Ishikawa (cell line): ENCODE data around the gene ITCH.

Experiments
- EP300 ChIP-seq: IDR thresholded peaks from 2 replicates; pipeline ENCODE4 v1.6.1; 2012; ENCODE audit warnings: borderline replicate concordance
- NFIC ChIP-seq: IDR thresholded peaks from 2 replicates; pipeline ENCODE4 v1.6.1; 2012
- RAD21 ChIP-seq: IDR thresholded peaks from 2 replicates; pipeline ENCODE4 v1.6.1; 2012; ENCODE audit warnings: low read depth
- TAF1 ChIP-seq: IDR thresholded peaks from 2 replicates; pipeline ENCODE4 v1.6.1; 2012; ENCODE audit warnings: low read depth, mild to moderate bottlenecking
- YY1 ChIP-seq: IDR thresholded peaks from 2 replicates; pipeline ENCODE4 v1.6.1; 2012; ENCODE audit warnings: low read depth
- TF ChIP-seq, protein P1 (sequence below): IDR thresholded peaks from 2 replicates; pipeline ENCODE4 v1.6.1; 2012; ENCODE audit warnings: low read depth, mild to moderate bottlenecking

- TF ChIP-seq EP300 (no peak), YY1 (no peak), RAD21 (no peak), TAF1 (no peak), NFIC (no peak)
- TF ChIP-seq, protein P1, sequence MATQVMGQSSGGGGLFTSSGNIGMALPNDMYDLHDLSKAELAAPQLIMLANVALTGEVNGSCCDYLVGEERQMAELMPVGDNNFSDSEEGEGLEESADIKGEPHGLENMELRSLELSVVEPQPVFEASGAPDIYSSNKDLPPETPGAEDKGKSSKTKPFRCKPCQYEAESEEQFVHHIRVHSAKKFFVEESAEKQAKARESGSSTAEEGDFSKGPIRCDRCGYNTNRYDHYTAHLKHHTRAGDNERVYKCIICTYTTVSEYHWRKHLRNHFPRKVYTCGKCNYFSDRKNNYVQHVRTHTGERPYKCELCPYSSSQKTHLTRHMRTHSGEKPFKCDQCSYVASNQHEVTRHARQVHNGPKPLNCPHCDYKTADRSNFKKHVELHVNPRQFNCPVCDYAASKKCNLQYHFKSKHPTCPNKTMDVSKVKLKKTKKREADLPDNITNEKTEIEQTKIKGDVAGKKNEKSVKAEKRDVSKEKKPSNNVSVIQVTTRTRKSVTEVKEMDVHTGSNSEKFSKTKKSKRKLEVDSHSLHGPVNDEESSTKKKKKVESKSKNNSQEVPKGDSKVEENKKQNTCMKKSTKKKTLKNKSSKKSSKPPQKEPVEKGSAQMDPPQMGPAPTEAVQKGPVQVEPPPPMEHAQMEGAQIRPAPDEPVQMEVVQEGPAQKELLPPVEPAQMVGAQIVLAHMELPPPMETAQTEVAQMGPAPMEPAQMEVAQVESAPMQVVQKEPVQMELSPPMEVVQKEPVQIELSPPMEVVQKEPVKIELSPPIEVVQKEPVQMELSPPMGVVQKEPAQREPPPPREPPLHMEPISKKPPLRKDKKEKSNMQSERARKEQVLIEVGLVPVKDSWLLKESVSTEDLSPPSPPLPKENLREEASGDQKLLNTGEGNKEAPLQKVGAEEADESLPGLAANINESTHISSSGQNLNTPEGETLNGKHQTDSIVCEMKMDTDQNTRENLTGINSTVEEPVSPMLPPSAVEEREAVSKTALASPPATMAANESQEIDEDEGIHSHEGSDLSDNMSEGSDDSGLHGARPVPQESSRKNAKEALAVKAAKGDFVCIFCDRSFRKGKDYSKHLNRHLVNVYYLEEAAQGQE = no peak
These were observed 13.0 kb upstream of the ITCH start for GRCh38 chr20:34350095-34350494.
